K562 (cell line): ENCODE measurements around the gene SSR4. TPM values are rescaled to one million over a fixed set of nuclear protein-coding genes. Genes with fewer than 3 reads are reported as not detected.

Experiments used
- ELF2 ChIP-seq: fragments of 250-450 bp; sonication (Bioruptor Pico); IDR thresholded peaks from 2 replicates; pipeline ENCODE4 v1.5.0; 2021; ENCODE audit warnings: mild to moderate bottlenecking
- HDAC6 ChIP-seq: IDR thresholded peaks from 2 replicates; pipeline ENCODE4 v1.6.1; 2012; ENCODE audit warnings: low read depth, mild to moderate bottlenecking, control low read depth, inconsistent platforms, low read length, moderate library complexity
- HNRNPH1 ChIP-seq: fragments of 200-400 bp; formaldehyde crosslinking; optimal IDR thresholded peaks from 2 replicates; pipeline ENCODE3; 2017; ENCODE audit warnings: low read depth, mild to moderate bottlenecking, low read length, moderate library complexity
- NCOA4 ChIP-seq: fragments of 450-650 bp; IDR thresholded peaks from 2 replicates; pipeline ENCODE4 v1.6.1; 2018; ENCODE audit warnings: mild to moderate bottlenecking; ENCODE audit not compliant: partially characterized antibody
- PHB ChIP-seq: fragments of 250-450 bp; sonication (Bioruptor Pico); IDR thresholded peaks from 2 replicates; pipeline ENCODE4 v1.5.0; 2021
- POLR2H ChIP-seq: IDR thresholded peaks from 2 replicates; pipeline ENCODE4 v1.6.1; 2016; ENCODE audit warnings: missing genetic modification characterization, low read depth, mild to moderate bottlenecking, control low read depth, missing compliant biosample characterization, moderate library complexity
- SOX6 ChIP-seq: fragments of 450-650 bp; IDR thresholded peaks from 2 replicates; pipeline ENCODE4 v1.6.1; 2014; ENCODE audit warnings: mild to moderate bottlenecking
- SRF ChIP-seq, 2 experiments: fragments of 250-450, 450-650 bp in 1 of 2; sonication (Bioruptor Pico) in 1 of 2; sonication (generic) in 1 of 2; formaldehyde crosslinking; IDR thresholded peaks; 2 replicates each; pipeline versions ENCODE4 v1.5.0 to v1.5.1; 2020 to 2022; ENCODE audit warnings: mild to moderate bottlenecking in 1 of 2, missing genetic modification reagents in 1 of 2
- ZBTB40 ChIP-seq, 2 experiments: fragments of 450-650 bp in 1 of 2; sonication (generic) in 1 of 2; formaldehyde crosslinking in 1 of 2; IDR thresholded peaks; 2 replicates each; pipeline versions ENCODE4 v1.7.1 to v1.9.0; 2016 to 2022; ENCODE audit warnings: inconsistent platforms in 1 of 2, mild to moderate bottlenecking in 1 of 2, missing genetic modification reagents in 1 of 2
- ZNF354B ChIP-seq: fragments of 250-450 bp; sonication (Bioruptor Pico); IDR thresholded peaks from 2 replicates; pipeline ENCODE4 v1.4.0; 2020
- polyA plus RNA-seq, 8 experiments: library from polyadenylated mRNA; depleted of rRNA in 4 of 8; stranded (reverse) in 5 of 8; unstranded in 3 of 8; fragments of >200 nt; fragmentation: Nextera tagmentation in 2 of 8; fragmentation: Illumina TruSeq in 1 of 8; extraction: Ambion mirVana in 2 of 8; extraction: Trizol in 1 of 8; gene quantifications; 2 replicates each; pipeline versions ENCODE4 v1.2.1 to v1.2.3, GENCODE V29; 2011 to 2014; ENCODE audit warnings: inconsistent platforms in 1 of 8, missing spikeins in 1 of 8
- total RNA-seq, 7 experiments: library from RNA; depleted of rRNA in 6 of 7; stranded (reverse); fragments of >200 nt in 6 of 7; fragmentation: Illumina TruSeq in 2 of 7; extraction: Trizol in 2 of 7; gene quantifications; 2 replicates each; pipeline versions ENCODE4 v1.2.1 to v1.2.3, GENCODE V29; 2011 to 2021; ENCODE audit warnings: low replicate concordance in 1 of 7
- TF ChIP-seq, protein P1 (sequence below): sonication (generic); formaldehyde crosslinking; IDR thresholded peaks from 2 replicates; pipeline ENCODE4 v1.9.0; 2022; ENCODE audit warnings: mild to moderate bottlenecking, missing genetic modification reagents

SSR4 gene
- total and polyA plus RNA-seq, 9 of the 15 experiments (the other 6 are each of a cell fraction or from before 2014, with no cell fraction given), result 146 to 492 (median 272) TPM

DNA sequence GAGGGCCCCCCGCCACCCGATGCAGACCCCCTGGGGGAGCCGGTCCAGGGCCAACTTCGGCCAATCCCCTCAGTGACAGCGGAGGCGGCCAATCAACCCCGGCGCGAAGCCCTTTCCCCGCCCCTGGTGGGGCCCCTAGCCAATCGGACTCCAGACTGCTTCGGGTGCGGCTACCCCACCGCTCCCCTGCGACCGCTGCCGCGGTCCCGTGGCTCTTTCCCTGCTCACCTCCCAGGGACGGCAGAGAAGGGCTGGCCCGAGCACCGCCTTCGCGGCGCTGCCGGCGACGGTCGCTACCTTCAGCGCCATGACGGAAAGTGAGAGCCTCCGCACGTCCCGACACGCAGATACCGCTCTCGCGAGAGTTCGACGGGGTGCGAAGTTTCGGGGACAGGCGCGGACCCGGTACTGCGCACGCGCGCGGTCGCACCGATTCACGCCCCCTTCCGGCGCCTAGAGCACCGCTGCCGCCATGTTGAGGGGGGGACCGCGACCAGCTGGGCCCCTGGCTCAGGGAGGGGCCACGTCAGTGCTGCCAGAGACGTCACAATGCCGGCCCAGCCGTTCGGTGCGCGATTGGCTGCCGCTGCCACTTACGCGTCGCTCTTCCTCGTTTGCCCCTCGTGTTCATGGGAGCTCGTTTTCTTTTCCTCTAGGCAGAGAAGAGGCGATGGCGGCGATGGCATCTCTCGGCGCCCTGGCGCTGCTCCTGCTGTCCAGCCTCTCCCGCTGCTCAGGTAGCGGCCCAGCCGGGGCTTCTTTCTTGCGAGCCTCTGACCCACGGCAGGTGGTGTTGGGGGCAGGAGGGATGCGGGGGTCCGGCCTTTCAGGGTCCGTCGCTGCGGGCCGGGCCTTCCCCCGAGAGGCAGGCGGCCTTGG lies at the start of gene SSR4, which contains the start of gene IDH3G (continued):
- TF ChIP-seq ZBTB40 (IDR thresholded peaks at IDR 0.05) (no peak; the same call in 1 of the 2 replicates), ZBTB40 (CRISPR knock-in tag; IDR thresholded peaks at IDR 0.05) (no peak), NCOA4 (no peak), POLR2H (tag) (peak; percentile 60), ELF2 (no peak), HNRNPH1 (no peak), SOX6 (peak; percentile 50; the same call in 1 of the 2 replicates), SRF (CRISPR knock-in tag; IDR thresholded peaks at IDR 0.05) (peak in 1 of 2 experiments; percentile 63; a peak in 1 of 4 replicates), HDAC6 (no peak), PHB (CRISPR knock-in tag) (no peak), ZNF354B (no peak)
- TF ChIP-seq, protein P1, sequence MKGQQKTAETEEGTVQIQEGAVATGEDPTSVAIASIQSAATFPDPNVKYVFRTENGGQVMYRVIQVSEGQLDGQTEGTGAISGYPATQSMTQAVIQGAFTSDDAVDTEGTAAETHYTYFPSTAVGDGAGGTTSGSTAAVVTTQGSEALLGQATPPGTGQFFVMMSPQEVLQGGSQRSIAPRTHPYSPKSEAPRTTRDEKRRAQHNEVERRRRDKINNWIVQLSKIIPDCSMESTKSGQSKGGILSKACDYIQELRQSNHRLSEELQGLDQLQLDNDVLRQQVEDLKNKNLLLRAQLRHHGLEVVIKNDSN, result peak; percentile 20
